Large intestine (tissue), 3 donors: Measurements from ENCODE around the gene PCBP3. TPM values are rescaled to one million over a fixed set of nuclear protein-coding genes. Genes with fewer than 3 reads are reported as not detected.

ENCODE experiments used
- DNase-seq, 2 donors: peaks; one replicate each; pipeline versions ENCODE4 v3.0.0 to v3.0.0-alpha.2; 2013
- H3K27ac ChIP-seq: one replicate; pipeline ENCODE4 v1.5.1; 2013; ENCODE audit warnings: low read length
- H3K27me3 ChIP-seq: 2 replicates; pipeline ENCODE4 v1.6.1; 2013; ENCODE audit warnings: low read length; ENCODE audit not compliant: control insufficient read depth, insufficient read depth
- H3K36me3 ChIP-seq: 2 replicates; pipeline ENCODE4 v1.6.1; 2013; ENCODE audit warnings: low read length; ENCODE audit not compliant: control insufficient read depth, insufficient read depth
- H3K4me1 ChIP-seq: one replicate; pipeline ENCODE4 v1.6.1; 2013; ENCODE audit warnings: low read length; ENCODE audit not compliant: control insufficient read depth, insufficient read depth
- H3K4me3 ChIP-seq: one replicate; pipeline ENCODE4 v1.5.1; 2013; ENCODE audit warnings: low read length
- H3K9me3 ChIP-seq: one replicate; pipeline ENCODE4 v1.6.1; 2013; ENCODE audit warnings: mild to moderate bottlenecking, low read depth, low read length, moderate library complexity; ENCODE audit not compliant: control insufficient read depth
- WGBS: methylation state at CpG from one replicate; pipeline ENCODE4 v1.1.5; 2013; ENCODE audit warnings: low lambda C conversion rate; ENCODE audit not compliant: insufficient coverage; 5-methylcytosine and 5-hydroxymethylcytosine counted together
- polyA plus RNA-seq: library from polyadenylated mRNA; unstranded; fragments of 120-200 nt; gene quantifications from one replicate; pipeline ENCODE4 v1.2.1, GENCODE V29; 2013

Gene PCBP3
- polyA plus RNA-seq, 1 donor: 7.4 TPM

DNA sequence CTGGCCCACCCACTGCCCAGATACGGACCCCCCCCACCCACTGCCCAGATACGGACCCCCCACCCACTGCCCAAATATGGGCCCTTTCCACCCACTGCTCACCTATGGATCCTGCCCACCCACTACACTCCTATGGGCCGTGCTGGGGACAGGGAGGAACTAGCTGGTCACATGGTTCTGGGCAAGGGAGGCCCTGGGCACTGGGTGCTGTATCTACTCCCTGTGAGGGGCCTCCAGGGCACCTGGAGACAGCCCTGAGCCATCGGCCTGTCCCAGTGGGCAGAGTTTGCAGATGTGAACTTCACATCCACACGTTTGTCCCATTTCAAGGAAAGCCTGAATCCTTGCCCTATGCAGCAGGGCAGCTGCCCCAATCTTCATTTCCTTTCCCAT lies 266.6 kb downstream of the PCBP3 start:
- H3K27me3 ChIP-seq: no peaks in the 10 kb centered on the region
- WGBS: no CpG with 5 or more reads among the region's 5 CpGs
- no peak overlapping the region for H3K27ac ChIP-seq
- DNase-seq: no peak
- H3K36me3 ChIP-seq: no peaks in the 10 kb centered on the region
- no peaks in the 10 kb centered on the region for H3K4me1 ChIP-seq
- H3K9me3 ChIP-seq: no peaks in the 10 kb centered on the region
- no peak overlapping the region for H3K4me3 ChIP-seq

DNA sequence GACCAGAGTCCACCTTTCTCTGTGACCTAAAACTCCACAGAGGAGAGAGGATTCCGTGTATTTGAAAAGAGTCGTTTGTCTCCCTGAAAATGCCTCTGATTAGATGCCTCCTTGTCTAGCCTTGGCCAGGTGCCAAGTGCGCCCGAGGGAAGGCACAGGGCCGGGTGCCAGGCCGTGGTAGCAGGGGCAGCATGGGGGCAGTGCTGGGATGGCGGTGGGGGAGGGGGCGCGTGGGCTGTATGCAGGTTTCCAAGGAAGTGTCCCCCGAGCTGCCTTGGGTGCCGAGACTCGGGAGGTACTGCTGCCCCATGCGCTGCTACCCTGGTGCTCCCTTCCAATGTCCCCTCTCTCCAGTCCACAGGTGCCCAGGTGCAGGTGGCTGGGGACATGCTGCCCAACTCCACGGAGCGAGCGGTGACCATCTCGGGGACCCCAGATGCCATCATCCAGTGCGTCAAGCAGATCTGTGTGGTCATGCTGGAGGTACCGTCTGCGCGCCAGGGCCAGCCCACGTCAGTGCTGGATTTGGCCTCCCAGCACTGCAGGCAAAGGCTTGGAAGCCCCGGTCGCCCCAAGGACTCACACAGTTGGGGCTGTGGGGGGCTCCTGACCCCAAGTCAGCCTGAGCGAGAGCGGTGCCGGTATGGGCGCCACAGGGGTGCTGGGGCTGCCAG lies 267.2 kb downstream of the PCBP3 start:
- Histone ChIP-seq H3K4me1 (no peaks in the 10 kb centered on the region), H3K9me3 (no peaks in the 10 kb centered on the region), H3K36me3 (no peaks in the 10 kb centered on the region), H3K27ac (no peak overlapping the region), H3K27me3 (no peaks in the 10 kb centered on the region), H3K4me3 (no peak overlapping the region)
- no CpG with 5 or more reads among the region's 28 CpGs for WGBS
- DNase-seq: no peak

DNA sequence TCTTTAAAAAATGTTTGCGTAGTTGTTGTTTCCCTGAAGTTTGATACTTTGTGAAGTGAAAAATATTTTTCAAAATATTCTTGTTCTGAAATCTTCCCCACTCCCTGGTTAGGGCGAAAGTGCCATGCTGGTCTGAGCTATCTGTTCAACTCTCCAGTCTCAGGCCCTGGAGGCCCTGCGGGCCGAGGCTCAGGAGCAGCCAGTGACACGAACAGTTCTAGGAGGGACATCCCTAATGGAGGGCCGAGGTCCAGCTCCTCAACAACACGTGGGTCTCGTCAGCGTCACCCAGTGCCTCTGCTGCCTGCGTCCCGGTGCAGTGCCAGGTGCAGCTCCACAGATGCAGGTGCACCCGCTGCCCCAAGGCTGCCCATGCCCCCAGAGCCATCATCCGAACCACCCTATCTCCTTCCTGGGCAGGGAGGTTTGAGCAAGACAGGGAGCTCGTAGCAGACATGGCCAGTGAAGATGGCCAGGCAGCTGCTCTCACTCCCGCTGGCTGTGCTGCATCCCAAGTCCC lies 268.3 kb downstream of the PCBP3 start:
- no peaks in the 10 kb centered on the region for H3K27me3 ChIP-seq
- no peaks in the 10 kb centered on the region for H3K4me1 ChIP-seq
- DNase-seq: no peak
- WGBS: 100% methylated on average over 1 of the region's 15 CpGs
- H3K4me3 ChIP-seq: no peak overlapping the region
- no peaks in the 10 kb centered on the region for H3K36me3 ChIP-seq
- no peak overlapping the region for H3K27ac ChIP-seq
- no peaks in the 10 kb centered on the region for H3K9me3 ChIP-seq

DNA sequence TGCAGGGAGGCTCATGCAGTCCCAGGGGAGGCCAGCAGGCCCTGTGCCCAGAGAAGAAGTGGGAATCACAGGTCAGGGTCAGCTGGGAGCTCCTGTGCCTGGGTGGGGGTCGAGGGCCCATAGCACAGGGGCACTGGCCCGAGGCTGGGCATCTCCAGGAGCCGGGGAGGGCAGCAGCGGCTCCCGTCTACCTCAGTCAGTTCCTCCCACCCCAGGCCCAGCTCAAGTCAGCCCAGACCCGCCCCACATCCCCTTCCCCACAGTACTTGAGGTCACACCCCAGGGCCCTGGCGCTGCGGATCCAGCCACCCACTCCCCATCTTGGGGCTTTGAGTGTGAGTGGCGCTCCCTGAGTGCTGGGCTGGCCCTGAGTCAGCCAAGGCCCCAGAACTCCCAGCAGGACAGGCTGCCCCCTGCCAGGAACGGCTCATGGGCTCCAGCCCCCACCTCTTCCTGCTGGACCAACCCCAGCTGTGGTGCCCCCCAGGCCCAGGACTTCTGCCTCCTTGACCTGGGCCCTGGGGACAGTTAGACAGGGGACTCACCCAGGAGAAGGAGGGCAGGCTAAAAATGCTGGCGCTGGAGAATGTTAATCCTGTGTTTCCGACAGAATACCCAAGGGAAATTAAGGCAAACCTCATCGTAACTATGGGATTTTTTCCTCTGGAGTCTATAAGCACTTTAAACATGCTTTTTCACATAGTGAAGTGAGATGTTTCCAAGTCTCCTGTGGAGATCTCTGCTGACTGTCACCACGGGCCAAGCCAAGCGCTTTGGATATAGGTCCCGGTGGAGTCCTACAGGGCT lies 269.3 kb downstream of the PCBP3 start:
- Histone ChIP-seq H3K4me1 (no peaks in the 10 kb centered on the region), H3K9me3 (no peaks in the 10 kb centered on the region), H3K36me3 (no peaks in the 10 kb centered on the region), H3K27ac (no peak overlapping the region), H3K4me3 (no peak overlapping the region), H3K27me3 (no peaks in the 10 kb centered on the region)
- WGBS: no CpG with 5 or more reads among the region's 16 CpGs
- DNase-seq: no peak

DNA sequence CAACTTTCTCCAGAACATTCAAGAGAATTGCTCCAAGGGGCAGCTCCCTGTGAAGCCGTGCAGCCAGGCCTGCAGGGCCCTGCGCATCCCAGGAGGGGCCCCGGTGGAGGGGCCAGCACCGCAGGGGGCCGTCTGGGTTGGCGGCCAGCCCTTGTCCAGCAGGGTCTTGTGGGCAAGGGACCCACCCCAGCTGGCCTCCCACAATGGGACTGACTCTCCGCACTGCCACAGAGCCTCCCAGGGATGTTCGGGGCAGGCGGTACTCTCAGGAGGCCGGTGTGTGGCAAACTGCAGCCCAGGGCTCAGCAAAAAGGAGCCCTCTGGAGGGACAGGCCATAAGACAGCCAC lies 269.9 kb downstream of the PCBP3 start:
- Histone ChIP-seq H3K27ac (no peak overlapping the region), H3K4me1 (no peaks in the 10 kb centered on the region), H3K27me3 (no peaks in the 10 kb centered on the region), H3K4me3 (no peak overlapping the region), H3K9me3 (no peaks in the 10 kb centered on the region), H3K36me3 (no peaks in the 10 kb centered on the region)
- no peak for DNase-seq
- no CpG with 5 or more reads among the region's 10 CpGs for WGBS

DNA sequence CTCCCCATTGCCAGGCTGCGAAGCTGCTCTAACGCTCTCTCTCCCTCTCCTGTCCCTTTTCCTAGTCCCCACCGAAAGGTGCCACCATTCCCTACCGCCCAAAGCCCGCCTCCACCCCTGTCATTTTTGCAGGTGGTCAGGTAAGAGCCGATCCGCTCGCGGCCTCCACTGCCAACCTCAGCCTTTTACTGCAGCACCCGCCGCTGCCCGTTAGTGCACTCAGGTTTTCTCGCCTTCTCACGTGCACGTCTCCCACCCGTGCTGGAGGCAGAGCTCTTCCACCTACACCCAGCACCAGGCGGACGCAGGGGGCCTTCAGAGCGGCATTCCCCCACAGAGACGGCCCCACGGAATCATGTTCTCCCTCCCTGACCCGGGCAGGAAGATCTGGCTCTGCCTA lies 270.4 kb downstream of the PCBP3 start:
- H3K27me3 ChIP-seq: no peaks in the 10 kb centered on the region
- DNase-seq: no peak
- no CpG with 5 or more reads among the region's 22 CpGs for WGBS
- no peak overlapping the region for H3K27ac ChIP-seq
- H3K9me3 ChIP-seq: no peaks in the 10 kb centered on the region
- no peaks in the 10 kb centered on the region for H3K36me3 ChIP-seq
- H3K4me1 ChIP-seq: no peaks in the 10 kb centered on the region
- H3K4me3 ChIP-seq: no peak overlapping the region

DNA sequence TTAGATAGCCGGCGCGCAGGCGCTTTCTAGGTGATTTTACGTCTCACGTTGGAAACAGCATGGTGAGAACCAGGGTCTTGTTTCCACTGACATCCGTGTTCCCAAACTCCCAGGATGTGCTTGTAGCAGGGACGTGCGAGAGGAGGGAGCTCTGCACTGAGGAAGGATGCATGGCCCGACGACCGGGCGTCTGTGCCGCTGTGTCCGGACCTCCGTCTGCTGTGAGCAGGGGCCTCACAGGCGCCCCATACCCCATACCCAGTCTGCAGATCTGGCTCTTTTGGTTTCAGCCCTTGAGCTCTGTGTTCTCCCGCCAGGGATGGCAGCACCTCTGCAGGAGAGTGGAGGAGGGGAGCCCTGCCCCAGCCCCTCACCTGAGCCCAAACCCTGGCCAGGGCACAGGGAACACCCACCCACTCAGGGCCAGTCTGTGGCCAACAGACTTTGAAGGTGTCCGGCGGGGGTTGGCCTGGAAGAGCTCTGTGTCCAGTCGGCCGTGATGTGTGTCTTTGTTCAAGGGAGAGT lies 270.9 kb downstream of the PCBP3 start:
- no peak for DNase-seq
- no CpG with 5 or more reads among the region's 22 CpGs for WGBS

DNA sequence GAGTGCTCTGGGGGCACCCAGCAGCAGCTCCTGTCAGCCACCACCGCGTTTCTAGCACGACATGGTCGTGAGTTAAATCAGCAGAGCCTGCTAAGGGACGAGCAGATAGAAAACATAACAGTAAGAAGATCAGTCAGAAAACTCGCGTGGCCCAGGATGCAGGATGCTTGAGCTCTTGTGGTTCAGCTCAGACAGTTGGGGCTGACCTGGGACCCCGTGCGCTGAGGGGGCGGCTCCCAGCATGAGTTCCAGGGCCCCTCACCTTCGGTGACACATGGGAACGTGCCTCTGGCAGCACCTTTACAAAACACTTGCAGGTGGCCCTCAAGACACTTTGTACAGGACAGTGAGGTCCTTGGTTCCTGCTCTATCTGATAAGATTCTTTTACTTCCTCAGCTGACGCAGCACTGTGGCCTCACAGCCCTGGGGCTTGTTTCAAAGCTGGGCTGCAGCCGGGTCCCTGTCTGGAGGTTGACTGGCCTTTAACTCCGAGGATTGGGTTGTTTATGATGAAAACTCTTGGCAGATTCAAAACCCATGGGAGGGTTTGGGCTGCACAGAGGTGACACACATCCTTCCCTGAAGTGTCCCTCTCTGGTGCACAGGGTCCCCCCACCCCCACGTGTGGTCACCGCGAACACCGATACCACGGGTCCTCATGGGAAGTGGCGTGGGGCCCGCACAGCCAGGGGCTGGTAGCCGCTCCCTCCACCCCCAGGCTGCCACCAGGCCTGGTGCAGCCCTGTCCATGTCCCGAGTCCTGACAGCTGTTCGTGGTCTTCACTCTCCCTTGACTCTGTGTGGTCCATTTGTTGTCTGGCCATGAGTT lies 272.7 kb downstream of the PCBP3 start:
- no peak for DNase-seq
- no CpG with 5 or more reads among the region's 25 CpGs for WGBS
- H3K27ac ChIP-seq: no peak overlapping the region

More for the DNA sequence above, 270.9 kb downstream of the PCBP3 start:
- Histone ChIP-seq H3K4me1 (no peaks in the 10 kb centered on the region), H3K36me3 (no peaks in the 10 kb centered on the region), H3K9me3 (peaks cover under 1% of the 10 kb centered on the region), H3K4me3 (no peak overlapping the region), H3K27me3 (no peaks in the 10 kb centered on the region), H3K27ac (no peak overlapping the region)

DNA sequence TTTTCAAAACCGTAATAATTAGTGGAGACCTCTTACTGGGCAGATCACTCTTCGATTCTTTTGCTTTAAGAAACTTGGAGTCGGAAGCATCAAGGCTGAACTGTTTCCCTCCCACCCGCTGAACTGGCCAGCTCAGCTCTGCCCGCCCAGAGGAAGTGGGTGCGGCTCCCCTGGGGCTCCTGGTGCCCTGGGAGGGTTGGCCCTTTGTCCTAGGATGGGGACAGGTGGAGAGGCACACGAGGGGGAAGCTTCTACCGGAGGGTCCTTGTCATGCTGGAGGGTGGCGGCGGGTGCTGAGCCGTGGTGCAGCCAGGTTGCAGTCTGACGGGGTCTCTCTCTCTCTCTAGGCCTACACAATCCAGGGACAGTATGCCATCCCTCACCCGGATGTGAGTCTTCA lies 273.7 kb downstream of the PCBP3 start:
- no peaks in the 10 kb centered on the region for H3K27me3 ChIP-seq
- no peaks in the 10 kb centered on the region for H3K4me1 ChIP-seq
- no peaks in the 10 kb centered on the region for H3K36me3 ChIP-seq
- no peak overlapping the region for H3K4me3 ChIP-seq
- H3K9me3 ChIP-seq: peaks cover 3% of the 10 kb centered on the region
- WGBS: 80% methylated on average over 1 of the region's 13 CpGs
- DNase-seq: no peak
- no peak overlapping the region for H3K27ac ChIP-seq

More for the DNA sequence above, 272.7 kb downstream of the PCBP3 start:
- Histone ChIP-seq H3K4me1 (no peaks in the 10 kb centered on the region), H3K36me3 (no peaks in the 10 kb centered on the region), H3K4me3 (no peak overlapping the region), H3K9me3 (peaks cover 3% of the 10 kb centered on the region), H3K27me3 (no peaks in the 10 kb centered on the region)

DNA sequence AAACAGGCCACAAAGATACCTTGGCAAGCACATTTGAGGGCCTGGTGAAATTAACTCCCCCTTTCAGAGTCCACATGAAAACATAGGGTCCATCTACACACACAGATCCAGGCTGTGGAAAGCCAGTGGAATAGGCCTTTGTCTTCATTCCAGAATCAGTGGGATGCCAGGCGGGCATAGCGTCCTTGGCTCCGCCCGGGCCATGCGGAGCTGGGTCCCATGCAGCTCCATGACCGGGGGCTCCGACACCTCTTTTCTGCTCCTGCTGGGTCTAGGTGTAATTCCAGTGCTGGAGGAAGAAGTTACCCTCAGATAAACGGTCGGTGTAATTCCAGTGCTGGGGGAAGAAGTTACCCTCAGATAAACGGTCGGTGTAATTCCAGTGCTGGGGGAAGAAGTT lies 274.5 kb downstream of the PCBP3 start:
- Histone ChIP-seq H3K27ac (no peak overlapping the region), H3K4me3 (no peak overlapping the region), H3K9me3 (peaks cover 3% of the 10 kb centered on the region), H3K27me3 (no peaks in the 10 kb centered on the region), H3K4me1 (no peaks in the 10 kb centered on the region), H3K36me3 (no peaks in the 10 kb centered on the region)
- no peak for DNase-seq
- WGBS: no CpG with 5 or more reads among the region's 11 CpGs
